ENCODE data around the gene TGFBI.

Gene TGFBI

DNA sequence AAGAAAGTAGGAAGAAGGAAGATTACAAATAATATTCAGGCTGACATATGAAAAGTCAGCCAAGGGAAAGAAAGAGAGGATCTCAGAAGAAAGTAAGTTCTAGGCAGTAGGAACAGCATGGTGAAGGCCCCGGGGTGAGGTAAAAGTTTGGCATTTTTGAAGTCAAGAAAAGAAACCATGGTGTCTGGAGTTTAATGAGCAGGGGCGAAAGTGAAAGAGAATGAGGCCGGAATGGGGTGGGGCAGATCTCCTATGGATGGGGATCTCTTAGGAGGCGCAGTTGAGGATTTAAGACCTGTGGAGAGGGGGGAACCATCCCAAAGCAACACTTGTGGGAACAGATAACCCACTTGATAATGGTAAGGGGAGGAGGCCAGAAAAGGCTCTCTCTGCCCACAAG is 61.5 kb downstream of the TGFBI start:
- Histone ChIP-seq H3K4me2 (ENCODE audit: low read length) (no peak overlapping the region), H3K9ac (ENCODE audit: low read length) (no peak overlapping the region), H4K20me1 (ENCODE audit: insufficient read depth, low read length) (no peaks in the 10 kb centered on the region), H3K9me3 (ENCODE audit: insufficient read depth, low read length) (no peaks in the 10 kb centered on the region), H3K4me1 (ENCODE audit: low read length) (no peaks in the 10 kb centered on the region), H3K27ac (ENCODE audit: low read length) (no peak overlapping the region), H3K27me3 (ENCODE audit: low read depth, low read length) (0 out of 2 replicates have a peak, but pooled peaks cover 10% of the 10 kb centered on the region), H2AFZ (ENCODE audit: low read depth, low read length) (no peak overlapping the region), H3K79me2 (ENCODE audit: low read length) (no peaks in the 10 kb centered on the region), H3K36me3 (replicated peaks; ENCODE audit: low read depth, low read length) (no peaks in the 10 kb centered on the region), H3K4me3 (ENCODE audit: low read length) (no peak overlapping the region)
- TF ChIP-seq, protein P1, sequence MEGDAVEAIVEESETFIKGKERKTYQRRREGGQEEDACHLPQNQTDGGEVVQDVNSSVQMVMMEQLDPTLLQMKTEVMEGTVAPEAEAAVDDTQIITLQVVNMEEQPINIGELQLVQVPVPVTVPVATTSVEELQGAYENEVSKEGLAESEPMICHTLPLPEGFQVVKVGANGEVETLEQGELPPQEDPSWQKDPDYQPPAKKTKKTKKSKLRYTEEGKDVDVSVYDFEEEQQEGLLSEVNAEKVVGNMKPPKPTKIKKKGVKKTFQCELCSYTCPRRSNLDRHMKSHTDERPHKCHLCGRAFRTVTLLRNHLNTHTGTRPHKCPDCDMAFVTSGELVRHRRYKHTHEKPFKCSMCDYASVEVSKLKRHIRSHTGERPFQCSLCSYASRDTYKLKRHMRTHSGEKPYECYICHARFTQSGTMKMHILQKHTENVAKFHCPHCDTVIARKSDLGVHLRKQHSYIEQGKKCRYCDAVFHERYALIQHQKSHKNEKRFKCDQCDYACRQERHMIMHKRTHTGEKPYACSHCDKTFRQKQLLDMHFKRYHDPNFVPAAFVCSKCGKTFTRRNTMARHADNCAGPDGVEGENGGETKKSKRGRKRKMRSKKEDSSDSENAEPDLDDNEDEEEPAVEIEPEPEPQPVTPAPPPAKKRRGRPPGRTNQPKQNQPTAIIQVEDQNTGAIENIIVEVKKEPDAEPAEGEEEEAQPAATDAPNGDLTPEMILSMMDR (IDR thresholded peaks at IDR 0.05; ENCODE audit: low read depth, low read length): no peak
- TF ChIP-seq EZH2phosphoT487 (IDR thresholded peaks at IDR 0.05; ENCODE audit: low read depth): no peak

DNA sequence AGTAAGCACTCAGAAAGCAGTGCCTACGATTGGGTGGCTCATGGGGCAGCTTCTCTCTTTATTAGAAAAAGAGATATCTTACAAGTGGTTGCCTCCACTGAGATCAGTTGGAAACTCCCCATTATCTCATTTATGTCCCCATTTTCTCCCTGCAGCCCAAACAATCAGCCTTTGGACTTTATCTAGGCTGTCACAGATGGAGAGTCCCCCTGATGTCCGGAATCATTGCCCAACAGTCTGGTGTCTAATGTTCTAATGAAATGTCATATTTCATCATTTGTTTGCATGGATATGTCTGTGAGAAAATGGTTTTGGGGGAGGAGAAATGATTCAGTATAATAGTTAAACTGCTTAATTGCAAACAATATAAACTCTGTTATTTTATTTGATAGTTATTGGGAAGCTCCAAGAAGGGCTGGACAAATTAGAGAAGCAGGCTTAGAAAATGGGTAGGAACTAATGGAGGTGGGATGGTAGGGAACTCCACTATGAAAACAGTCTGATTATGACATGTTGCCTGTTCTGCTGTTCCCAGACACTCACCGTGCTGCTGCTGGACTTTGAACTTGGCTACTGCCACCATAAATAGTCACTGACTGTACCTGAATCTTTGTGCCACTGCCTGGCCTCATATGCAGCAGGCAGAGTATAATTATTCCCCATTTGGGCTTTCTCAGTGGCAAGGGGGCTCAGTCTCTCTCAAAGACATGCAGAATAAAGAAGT is 65.6 kb downstream of the TGFBI start:
- no peak overlapping the region for H3K4me3 ChIP-seq (ENCODE audit: low read length)
- no peaks in the 10 kb centered on the region for H3K4me1 ChIP-seq (ENCODE audit: low read length)
- TF ChIP-seq, protein P1 (IDR thresholded peaks at IDR 0.05; ENCODE audit: low read depth, low read length): no peak
- no peak for TF ChIP-seq EZH2phosphoT487 (IDR thresholded peaks at IDR 0.05; ENCODE audit: low read depth)
- no peaks in the 10 kb centered on the region for H4K20me1 ChIP-seq (ENCODE audit: insufficient read depth, low read length)
- no peaks in the 10 kb centered on the region for H3K36me3 ChIP-seq (replicated peaks; ENCODE audit: low read depth, low read length)
- no peak overlapping the region for H3K9ac ChIP-seq (ENCODE audit: low read length)
- H3K4me2 ChIP-seq (ENCODE audit: low read length): no peak overlapping the region
- 0 out of 2 replicates have a peak, but pooled peaks cover 10% of the 10 kb centered on the region for H3K27me3 ChIP-seq (ENCODE audit: low read depth, low read length)
- no peak overlapping the region for H3K27ac ChIP-seq (ENCODE audit: low read length)
- no peaks in the 10 kb centered on the region for H3K9me3 ChIP-seq (ENCODE audit: insufficient read depth, low read length)
- no peak overlapping the region for H2AFZ ChIP-seq (ENCODE audit: low read depth, low read length)
- H3K79me2 ChIP-seq (ENCODE audit: low read length): no peaks in the 10 kb centered on the region

DNA sequence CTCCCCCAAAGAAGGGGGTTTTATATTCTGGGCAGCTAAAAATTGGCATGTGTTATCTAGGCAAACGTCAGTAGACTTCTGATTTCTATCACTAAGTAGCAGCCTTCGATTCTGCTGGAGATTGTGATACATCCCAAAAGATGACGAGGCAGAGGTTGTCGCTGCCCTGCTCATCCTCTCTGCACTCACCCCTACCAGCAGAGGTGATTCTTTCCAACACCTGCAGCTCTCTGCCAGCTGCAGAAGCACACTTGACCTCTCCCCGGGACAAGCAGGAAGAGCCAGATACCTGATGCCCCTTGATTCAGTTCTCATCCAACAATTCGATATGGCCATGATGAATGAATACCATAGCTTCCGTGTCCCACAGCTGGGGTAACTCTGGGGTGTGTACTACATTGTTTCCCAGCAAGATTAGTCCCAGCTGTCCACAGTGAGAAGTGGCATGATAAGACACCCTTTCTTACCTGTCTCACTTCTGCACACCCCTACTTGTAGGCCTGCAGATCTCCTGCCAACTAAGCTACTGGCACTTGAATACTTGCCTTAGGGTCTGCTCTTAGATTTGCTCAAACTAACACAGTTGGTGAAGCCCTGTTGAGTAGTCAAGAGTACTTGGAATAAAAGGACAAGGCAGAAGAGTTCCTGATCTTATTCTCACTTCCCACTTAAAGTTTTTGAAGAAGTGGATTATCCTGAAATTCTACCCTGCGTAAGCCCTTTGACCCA is 66.3 kb downstream of the TGFBI start:
- H3K27me3 ChIP-seq (ENCODE audit: low read depth, low read length): 0 out of 2 replicates have a peak, but pooled peaks cover 10% of the 10 kb centered on the region
- no peaks in the 10 kb centered on the region for H3K9me3 ChIP-seq (ENCODE audit: insufficient read depth, low read length)
- H3K79me2 ChIP-seq (ENCODE audit: low read length): no peaks in the 10 kb centered on the region
- no peak overlapping the region for H2AFZ ChIP-seq (ENCODE audit: low read depth, low read length)
- no peak overlapping the region for H3K4me2 ChIP-seq (ENCODE audit: low read length)
- no peak overlapping the region for H3K4me3 ChIP-seq (ENCODE audit: low read length)
- H3K4me1 ChIP-seq (ENCODE audit: low read length): peaks cover 5% of the 10 kb centered on the region
- H3K36me3 ChIP-seq (replicated peaks; ENCODE audit: low read depth, low read length): no peaks in the 10 kb centered on the region
- H4K20me1 ChIP-seq (ENCODE audit: insufficient read depth, low read length): no peaks in the 10 kb centered on the region
- TF ChIP-seq EZH2phosphoT487 (IDR thresholded peaks at IDR 0.05; ENCODE audit: low read depth): no peak
- TF ChIP-seq, protein P1 (IDR thresholded peaks at IDR 0.05; ENCODE audit: low read depth, low read length): no peak
- H3K27ac ChIP-seq (ENCODE audit: low read length): no peak overlapping the region
- H3K9ac ChIP-seq (ENCODE audit: low read length): no peak overlapping the region

DNA sequence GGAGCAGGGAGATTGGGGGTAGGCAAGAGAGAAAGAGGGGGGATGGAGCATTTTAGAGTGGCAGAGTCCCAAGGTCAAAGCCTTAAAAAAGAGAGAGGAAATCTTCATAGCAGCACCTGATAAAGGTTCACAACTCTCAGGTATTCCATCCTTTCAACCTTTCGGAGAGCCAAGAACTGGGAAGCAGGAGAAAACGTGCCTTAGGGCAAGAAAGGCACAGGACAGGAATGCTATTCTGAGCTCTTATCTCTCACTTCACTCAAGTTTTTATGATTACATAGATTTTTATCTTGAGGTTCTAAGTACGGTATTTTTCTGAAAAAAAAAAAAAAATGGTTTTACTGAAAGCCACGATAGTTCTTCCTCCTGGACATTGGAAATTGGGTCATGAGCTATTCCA is 69.4 kb downstream of the TGFBI start:
- no peak overlapping the region for H3K27ac ChIP-seq (ENCODE audit: low read length)
- H4K20me1 ChIP-seq (ENCODE audit: insufficient read depth, low read length): no peaks in the 10 kb centered on the region
- H3K4me3 ChIP-seq (ENCODE audit: low read length): no peak overlapping the region
- no peak for TF ChIP-seq EZH2phosphoT487 (IDR thresholded peaks at IDR 0.05; ENCODE audit: low read depth)
- TF ChIP-seq, protein P1 (IDR thresholded peaks at IDR 0.05; ENCODE audit: low read depth, low read length): no peak
- H2AFZ ChIP-seq (ENCODE audit: low read depth, low read length): no peak overlapping the region
- H3K4me1 ChIP-seq (ENCODE audit: low read length): peaks cover 7% of the 10 kb centered on the region
- H3K9ac ChIP-seq (ENCODE audit: low read length): no peak overlapping the region
- H3K36me3 ChIP-seq (replicated peaks; ENCODE audit: low read depth, low read length): no peaks in the 10 kb centered on the region
- no peaks in the 10 kb centered on the region for H3K9me3 ChIP-seq (ENCODE audit: insufficient read depth, low read length)
- H3K79me2 ChIP-seq (ENCODE audit: low read length): no peaks in the 10 kb centered on the region
- 0 out of 2 replicates have a peak, but pooled peaks cover 8% of the 10 kb centered on the region for H3K27me3 ChIP-seq (ENCODE audit: low read depth, low read length)
- H3K4me2 ChIP-seq (ENCODE audit: low read length): no peak overlapping the region
